LNCaP clone FGC (cell line): Measurements from ENCODE around the gene ADAMTSL3.

Experiments
- DNase-seq: peaks from one replicate; pipeline ENCODE4 v3.0.0-alpha.2; 2011; ENCODE audit warnings: low read depth
- H3K4me3 ChIP-seq: 2 replicates; pipeline ENCODE4 v1.5.1; 2011; ENCODE audit warnings: mild to moderate bottlenecking, low read depth, low read length, control low read depth
- TF ChIP-seq, protein P1 (sequence below): IDR thresholded peaks from 2 replicates; pipeline ENCODE4 v1.5.1; 2012; ENCODE audit warnings: mild to moderate bottlenecking; ENCODE audit not compliant: control insufficient read depth, insufficient read depth; ENCODE audit errors: extremely low read depth

The ADAMTSL3 gene, protein sequence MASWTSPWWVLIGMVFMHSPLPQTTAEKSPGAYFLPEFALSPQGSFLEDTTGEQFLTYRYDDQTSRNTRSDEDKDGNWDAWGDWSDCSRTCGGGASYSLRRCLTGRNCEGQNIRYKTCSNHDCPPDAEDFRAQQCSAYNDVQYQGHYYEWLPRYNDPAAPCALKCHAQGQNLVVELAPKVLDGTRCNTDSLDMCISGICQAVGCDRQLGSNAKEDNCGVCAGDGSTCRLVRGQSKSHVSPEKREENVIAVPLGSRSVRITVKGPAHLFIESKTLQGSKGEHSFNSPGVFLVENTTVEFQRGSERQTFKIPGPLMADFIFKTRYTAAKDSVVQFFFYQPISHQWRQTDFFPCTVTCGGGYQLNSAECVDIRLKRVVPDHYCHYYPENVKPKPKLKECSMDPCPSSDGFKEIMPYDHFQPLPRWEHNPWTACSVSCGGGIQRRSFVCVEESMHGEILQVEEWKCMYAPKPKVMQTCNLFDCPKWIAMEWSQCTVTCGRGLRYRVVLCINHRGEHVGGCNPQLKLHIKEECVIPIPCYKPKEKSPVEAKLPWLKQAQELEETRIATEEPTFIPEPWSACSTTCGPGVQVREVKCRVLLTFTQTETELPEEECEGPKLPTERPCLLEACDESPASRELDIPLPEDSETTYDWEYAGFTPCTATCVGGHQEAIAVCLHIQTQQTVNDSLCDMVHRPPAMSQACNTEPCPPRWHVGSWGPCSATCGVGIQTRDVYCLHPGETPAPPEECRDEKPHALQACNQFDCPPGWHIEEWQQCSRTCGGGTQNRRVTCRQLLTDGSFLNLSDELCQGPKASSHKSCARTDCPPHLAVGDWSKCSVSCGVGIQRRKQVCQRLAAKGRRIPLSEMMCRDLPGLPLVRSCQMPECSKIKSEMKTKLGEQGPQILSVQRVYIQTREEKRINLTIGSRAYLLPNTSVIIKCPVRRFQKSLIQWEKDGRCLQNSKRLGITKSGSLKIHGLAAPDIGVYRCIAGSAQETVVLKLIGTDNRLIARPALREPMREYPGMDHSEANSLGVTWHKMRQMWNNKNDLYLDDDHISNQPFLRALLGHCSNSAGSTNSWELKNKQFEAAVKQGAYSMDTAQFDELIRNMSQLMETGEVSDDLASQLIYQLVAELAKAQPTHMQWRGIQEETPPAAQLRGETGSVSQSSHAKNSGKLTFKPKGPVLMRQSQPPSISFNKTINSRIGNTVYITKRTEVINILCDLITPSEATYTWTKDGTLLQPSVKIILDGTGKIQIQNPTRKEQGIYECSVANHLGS (N-terminal part only)

DNA sequence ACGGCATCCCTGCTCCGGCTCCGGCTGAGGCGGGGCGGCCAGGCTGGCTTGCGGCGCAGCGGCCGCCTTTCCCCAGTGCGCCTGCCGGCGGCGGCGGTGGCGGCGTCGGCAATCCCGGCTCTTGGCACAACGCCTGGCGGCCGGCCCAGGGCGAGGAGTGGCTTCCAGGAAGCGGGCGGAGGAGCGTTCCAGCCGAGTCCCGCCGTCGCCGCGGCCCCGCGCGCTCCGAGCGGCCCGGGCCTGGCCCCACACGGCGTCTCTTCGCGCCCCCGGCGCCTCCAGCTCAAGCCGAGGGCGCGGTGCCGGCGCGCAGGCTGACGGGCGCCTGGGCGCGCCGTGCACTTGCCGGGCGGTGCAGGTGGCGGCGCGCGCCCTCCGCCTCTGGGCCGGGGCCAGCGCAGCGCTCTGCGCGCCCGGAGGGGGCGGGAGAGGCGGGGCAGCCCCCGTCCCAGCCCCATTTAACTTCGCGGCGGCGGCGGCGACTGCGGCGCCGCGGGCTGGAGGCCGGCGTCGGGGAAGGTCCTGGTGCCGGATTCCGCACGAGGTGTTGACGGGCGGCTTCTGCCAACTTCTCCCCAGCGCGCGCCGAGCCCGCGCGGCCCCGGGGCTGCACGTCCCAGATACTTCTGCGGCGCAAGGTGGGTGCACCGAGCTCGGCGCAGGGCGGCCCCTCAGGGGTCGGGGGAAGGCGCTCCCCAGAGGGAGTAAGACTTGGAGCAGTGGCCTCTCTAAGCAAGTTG lies at the start of gene ADAMTSL3:
Gene ADAMTSL3, plus strand, starts transcription at position 485 of the 740 bp plus-strand sequence. CDS start 1,639 bp downstream, outside the sequence.
- no peak for DNase-seq
- H3K4me3 ChIP-seq = no peak within 1 kb of the TSS

DNA sequence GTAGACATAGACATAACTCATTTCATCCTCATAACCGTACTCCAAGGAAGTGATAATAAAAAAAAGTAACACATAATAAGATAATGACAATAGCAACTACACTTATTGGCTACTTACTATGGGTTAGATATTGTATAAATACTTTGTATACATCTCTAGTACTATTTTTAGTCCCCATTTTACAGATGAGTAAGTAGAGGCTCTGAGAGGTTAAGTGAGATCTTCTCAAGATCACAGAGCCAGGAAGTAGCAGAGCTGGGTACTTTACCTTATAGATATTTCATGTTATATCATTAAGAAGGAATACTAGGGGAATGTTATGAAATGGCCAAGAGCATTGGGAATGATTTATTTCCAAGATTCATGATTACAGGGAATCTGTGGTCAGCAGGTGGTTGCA lies 49.4 kb upstream of the ADAMTSL3 start:
- H3K4me3 ChIP-seq = no peak overlapping the region
- TF ChIP-seq, protein P1, sequence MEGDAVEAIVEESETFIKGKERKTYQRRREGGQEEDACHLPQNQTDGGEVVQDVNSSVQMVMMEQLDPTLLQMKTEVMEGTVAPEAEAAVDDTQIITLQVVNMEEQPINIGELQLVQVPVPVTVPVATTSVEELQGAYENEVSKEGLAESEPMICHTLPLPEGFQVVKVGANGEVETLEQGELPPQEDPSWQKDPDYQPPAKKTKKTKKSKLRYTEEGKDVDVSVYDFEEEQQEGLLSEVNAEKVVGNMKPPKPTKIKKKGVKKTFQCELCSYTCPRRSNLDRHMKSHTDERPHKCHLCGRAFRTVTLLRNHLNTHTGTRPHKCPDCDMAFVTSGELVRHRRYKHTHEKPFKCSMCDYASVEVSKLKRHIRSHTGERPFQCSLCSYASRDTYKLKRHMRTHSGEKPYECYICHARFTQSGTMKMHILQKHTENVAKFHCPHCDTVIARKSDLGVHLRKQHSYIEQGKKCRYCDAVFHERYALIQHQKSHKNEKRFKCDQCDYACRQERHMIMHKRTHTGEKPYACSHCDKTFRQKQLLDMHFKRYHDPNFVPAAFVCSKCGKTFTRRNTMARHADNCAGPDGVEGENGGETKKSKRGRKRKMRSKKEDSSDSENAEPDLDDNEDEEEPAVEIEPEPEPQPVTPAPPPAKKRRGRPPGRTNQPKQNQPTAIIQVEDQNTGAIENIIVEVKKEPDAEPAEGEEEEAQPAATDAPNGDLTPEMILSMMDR = no peak
- DNase-seq = no peak

More for the DNA sequence above, at the start of gene ADAMTSL3:
- TF ChIP-seq, protein P1 = no peak

DNA sequence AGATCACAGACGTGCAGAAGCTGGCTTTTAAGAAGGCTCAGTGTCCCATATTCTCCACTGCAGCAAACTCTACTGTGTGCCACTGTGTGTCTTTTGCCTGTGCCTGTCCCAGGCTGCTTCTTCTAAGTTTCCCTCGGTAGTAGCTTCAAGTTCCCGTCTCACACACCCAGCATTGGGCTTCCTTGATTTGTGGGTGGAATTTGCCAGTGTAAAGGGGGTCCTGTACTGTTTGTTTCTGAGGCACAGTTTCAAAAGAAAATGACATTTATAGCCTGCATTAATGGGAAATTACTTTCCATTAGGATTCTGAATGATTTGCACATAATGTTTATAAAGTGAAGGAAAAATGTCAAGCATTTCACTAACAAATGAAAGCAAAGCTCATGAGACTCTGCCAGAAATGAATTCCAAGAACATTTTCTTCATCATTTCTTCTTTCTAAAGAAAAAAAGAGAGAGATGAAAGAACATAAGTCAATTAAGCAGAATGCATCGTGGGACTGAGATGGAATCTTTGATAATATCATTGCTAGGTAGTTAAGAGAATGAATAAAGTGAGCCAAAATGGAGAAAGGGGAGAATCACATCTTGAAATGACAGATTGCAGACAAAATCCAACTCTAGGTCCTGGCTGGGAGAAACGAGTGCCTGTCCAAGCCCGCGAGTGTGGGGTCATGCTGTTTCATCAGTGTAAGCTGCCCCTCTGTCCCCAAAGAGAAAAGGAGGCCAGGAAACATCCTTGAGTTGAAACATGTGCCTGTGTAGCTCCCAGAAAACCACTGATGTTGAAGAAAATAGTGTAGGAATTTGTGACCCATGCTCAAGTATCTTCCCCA lies 48.6 kb upstream of the ADAMTSL3 start:
- TF ChIP-seq, protein P1 = no peak
- DNase-seq = no peak
- no peak overlapping the region for H3K4me3 ChIP-seq

DNA sequence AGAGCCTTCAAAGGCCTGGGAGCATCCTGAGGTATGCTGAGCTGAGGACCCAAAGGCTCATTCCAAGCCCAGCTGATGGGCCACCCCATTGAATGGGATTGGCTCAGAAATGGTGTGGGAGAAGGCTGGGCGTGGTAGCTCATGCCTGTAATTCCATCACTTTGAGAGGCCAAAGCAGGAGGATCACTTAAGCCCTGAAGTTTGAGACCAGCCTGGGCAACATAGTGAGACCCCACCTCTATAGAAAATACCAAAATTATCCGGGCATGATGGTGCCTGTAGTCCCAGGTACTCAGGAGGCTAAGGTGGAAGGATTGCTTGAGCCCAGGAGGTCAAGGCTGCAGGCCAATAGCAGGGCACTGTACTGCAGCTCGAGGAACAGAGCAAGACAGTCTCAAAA lies 43.8 kb upstream of the ADAMTSL3 start:
- no peak overlapping the region for H3K4me3 ChIP-seq
- no peak for DNase-seq
- TF ChIP-seq, protein P1 = no peak

DNA sequence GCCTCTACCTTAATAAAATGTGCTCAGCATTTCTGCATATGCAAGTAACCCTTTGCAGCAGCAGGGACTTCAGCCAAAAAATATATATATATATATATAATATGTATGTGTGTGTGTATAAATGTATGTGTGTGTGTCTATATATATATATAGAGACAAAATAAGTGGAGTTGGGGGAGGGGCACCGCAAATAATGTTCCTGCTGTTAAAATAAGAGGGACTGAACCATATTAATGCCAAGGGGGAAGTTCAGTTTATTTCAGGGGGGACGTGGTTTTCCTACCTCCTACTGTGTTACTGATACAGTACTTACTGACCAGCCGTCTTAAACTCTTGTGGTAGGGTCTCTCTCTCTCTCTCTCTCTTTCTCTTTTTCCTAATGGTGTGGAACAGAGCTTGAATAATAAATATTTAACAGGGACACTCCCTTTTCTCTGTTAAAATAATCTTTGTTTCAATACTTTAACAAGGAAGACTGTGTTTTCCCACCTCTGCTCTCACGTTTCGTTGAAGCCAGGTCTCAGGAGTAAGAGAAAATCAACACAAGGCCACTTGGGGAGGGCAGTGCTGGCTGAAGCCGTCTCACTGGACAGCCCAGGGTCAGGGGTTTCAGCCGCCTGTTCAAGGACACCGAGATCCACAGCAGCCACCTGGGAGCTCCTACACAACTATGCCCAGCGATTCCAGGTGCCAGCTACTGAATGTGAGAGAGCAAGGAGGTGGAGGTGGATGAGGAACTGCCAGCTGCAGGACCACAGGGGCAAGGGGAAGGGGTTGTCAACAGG lies 42.8 kb upstream of the ADAMTSL3 start:
- DNase-seq = no peak
- H3K4me3 ChIP-seq = no peak overlapping the region
- TF ChIP-seq, protein P1 = no peak
